Activated CD4-positive, alpha-beta T cell treated with anti-CD3 and anti-CD28 coated beads for 48 hours (primary cell): ENCODE results near the gene PTHLH.

Experiments
- DNase-seq: peaks from one replicate; pipeline ENCODE4 v3.0.0-alpha.2; 2020

The PTHLH gene

GRCh38 chr12:27931390-27931789 is 41.1 kb downstream of the PTHLH start:
- no peak for DNase-seq

GRCh38 chr12:27927347-27927746 is 45.2 kb downstream of the PTHLH start:
- DNase-seq, result no peak

- no peak for DNase-seq
These were observed 48.0 kb downstream of the PTHLH start for GRCh38 chr12:27924350-27925135.

GRCh38 chr12:27922531-27923139 is 49.9 kb downstream of the PTHLH start:
- no peak for DNase-seq

GRCh38 chr12:27919671-27920235 is 52.8 kb downstream of the PTHLH start:
- DNase-seq, result no peak

GRCh38 chr12:27915536-27915935 is 57.0 kb downstream of the PTHLH start:
- DNase-seq, result no peak

GRCh38 chr12:27915021-27915420 is 57.5 kb downstream of the PTHLH start:
- no peak for DNase-seq

GRCh38 chr12:27913999-27914614 is 58.4 kb downstream of the PTHLH start:
- DNase-seq, result no peak

GRCh38 chr12:27911397-27911796 is 61.1 kb downstream of the PTHLH start:
- DNase-seq, result no peak
